Endothelial cell of umbilical vein (primary cell): Measurements from ENCODE around the gene PRRG2.

ENCODE experiments used
- EZH2 ChIP-seq: IDR thresholded peaks from 2 replicates; pipeline ENCODE4 v1.6.1; 2012; ENCODE audit warnings: borderline replicate concordance, low read depth, mild to moderate bottlenecking, moderate library complexity, low read length, inconsistent platforms; ENCODE audit not compliant: severe bottlenecking
- FOS ChIP-seq: IDR thresholded peaks from 2 replicates; pipeline ENCODE4 v1.6.1; 2011; ENCODE audit warnings: mild to moderate bottlenecking, low read length, moderate library complexity, borderline replicate concordance; ENCODE audit not compliant: insufficient read depth
- GATA2 ChIP-seq: IDR thresholded peaks from 2 replicates; pipeline ENCODE4 v1.7.0; 2011; ENCODE audit warnings: low read depth, mild to moderate bottlenecking, moderate library complexity, mixed read lengths, low read length; ENCODE audit not compliant: insufficient read length, insufficient read depth
- POLR2A ChIP-seq: IDR thresholded peaks from 2 replicates; pipeline ENCODE4 v1.6.1; 2012; ENCODE audit warnings: low read depth, mild to moderate bottlenecking, control low read depth, low read length
- POLR2AphosphoS5 ChIP-seq: IDR thresholded peaks from 2 replicates; pipeline ENCODE4 v1.6.1; 2012; ENCODE audit warnings: low read depth, mild to moderate bottlenecking, control low read depth, low read length, moderate library complexity; ENCODE audit not compliant: insufficient read depth
- TF ChIP-seq, protein P1 (sequence below), 2 donors: IDR thresholded peaks; 1 replicate in 1 of 2; 2 replicates in 1 of 2; pipeline ENCODE4 v1.5.1; 2011; ENCODE audit warnings: low read length in 2 of 2, mild to moderate bottlenecking in 2 of 2, moderate library complexity in 2 of 2, control low read depth in 1 of 2, inconsistent platforms in 1 of 2, low read depth in 1 of 2; ENCODE audit not compliant: insufficient read depth in 1 of 2; ENCODE audit errors: extremely low read depth in 1 of 2
- TF ChIP-seq, protein P2 (sequence below): IDR thresholded peaks from 2 replicates; pipeline ENCODE4 v1.6.1; 2011; ENCODE audit not compliant: insufficient read depth, insufficient read length

DNA sequence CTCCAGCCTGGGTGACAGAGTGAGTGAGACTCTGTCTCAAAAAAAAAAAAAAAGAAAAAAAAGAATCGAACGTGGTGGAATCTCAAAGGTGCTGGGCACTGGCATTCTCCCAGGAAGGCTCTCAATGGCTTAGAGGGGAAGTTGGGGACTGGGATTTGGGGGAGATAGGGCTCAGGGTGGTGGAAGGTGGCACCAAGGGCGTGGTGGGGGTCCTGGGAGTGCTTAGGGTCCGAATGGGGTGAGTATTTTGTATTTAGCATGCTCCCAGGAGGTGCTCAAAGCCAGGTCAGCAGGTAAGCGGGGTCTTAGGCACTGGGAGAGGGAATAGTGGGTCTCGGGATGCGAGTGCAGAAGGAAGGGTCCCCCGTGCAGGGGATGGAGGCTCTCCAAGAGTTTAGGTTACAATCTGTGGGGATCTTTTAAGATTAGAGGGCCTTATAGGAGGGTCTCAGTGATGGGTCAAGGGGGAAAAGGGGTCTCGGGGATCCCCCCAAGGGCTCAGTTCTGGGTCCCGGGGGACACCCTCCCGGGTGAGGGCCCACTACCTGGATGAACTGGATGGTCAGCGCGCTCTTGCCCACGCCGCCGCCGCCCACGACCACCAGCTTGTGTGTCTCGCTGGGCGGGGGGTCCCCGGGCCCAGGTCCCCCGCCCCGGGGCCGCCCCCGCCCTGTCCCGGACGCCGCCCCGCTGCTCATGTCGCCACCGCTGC, 58.4 kb downstream of the PRRG2 start:
- TF ChIP-seq, protein P1, sequence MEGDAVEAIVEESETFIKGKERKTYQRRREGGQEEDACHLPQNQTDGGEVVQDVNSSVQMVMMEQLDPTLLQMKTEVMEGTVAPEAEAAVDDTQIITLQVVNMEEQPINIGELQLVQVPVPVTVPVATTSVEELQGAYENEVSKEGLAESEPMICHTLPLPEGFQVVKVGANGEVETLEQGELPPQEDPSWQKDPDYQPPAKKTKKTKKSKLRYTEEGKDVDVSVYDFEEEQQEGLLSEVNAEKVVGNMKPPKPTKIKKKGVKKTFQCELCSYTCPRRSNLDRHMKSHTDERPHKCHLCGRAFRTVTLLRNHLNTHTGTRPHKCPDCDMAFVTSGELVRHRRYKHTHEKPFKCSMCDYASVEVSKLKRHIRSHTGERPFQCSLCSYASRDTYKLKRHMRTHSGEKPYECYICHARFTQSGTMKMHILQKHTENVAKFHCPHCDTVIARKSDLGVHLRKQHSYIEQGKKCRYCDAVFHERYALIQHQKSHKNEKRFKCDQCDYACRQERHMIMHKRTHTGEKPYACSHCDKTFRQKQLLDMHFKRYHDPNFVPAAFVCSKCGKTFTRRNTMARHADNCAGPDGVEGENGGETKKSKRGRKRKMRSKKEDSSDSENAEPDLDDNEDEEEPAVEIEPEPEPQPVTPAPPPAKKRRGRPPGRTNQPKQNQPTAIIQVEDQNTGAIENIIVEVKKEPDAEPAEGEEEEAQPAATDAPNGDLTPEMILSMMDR (IDR thresholded peaks at IDR 0.05; ENCODE audit: extremely low read depth in 1 of 2, insufficient read depth in 1 of 2, low read depth in 1 of 2, low read length in 2 of 2): no peak
- TF ChIP-seq FOS: no peak
- TF ChIP-seq GATA2: no peak
- TF ChIP-seq EZH2: no peak
- TF ChIP-seq, protein P2, sequence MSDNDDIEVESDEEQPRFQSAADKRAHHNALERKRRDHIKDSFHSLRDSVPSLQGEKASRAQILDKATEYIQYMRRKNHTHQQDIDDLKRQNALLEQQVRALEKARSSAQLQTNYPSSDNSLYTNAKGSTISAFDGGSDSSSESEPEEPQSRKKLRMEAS: no peak
- TF ChIP-seq POLR2A: no peak
- peak; percentile 50 for TF ChIP-seq POLR2AphosphoS5
